Measurements from ENCODE around the gene KASH5. TPM values are rescaled to one million over a fixed set of nuclear protein-coding genes. Genes with fewer than 3 reads are reported as not detected.

Gene KASH5
- total RNA-seq, 1 experiment from 2014 or later = not detected

- no peaks in the 10 kb centered on the region for H3K79me2 ChIP-seq (ENCODE audit: low read length)
- no peak overlapping the region for H3K9ac ChIP-seq (ENCODE audit: low read length)
- no peaks in the 10 kb centered on the region for H4K20me1 ChIP-seq (ENCODE audit: low read length)
- TF ChIP-seq EZH2 (IDR thresholded peaks at IDR 0.05; ENCODE audit: low read length, unreplicated experiment) (no peak), EZH2phosphoT487 (IDR thresholded peaks at IDR 0.05; ENCODE audit: borderline replicate concordance, low read length) (no peak), CTCF (conservative IDR thresholded peaks at IDR 0.05; ENCODE audit: low read depth, low read length) (no peak; the same call in 1 of the 2 replicates)
- no TSS peak for BruUV-seq (replicated peaks)
- intact Hi-C loops (cut with micrococcal nuclease) = no loop called here
- DNase-seq = no peak
- H3K27ac ChIP-seq (ENCODE audit: low read length) = no peak overlapping the region
- no peak overlapping the region for H2AFZ ChIP-seq (ENCODE audit: low read length)
- H3K4me3 ChIP-seq (ENCODE audit: low read length) = no peak overlapping the region
- no peak overlapping the region for H3K4me2 ChIP-seq (ENCODE audit: low read length)
- no peaks in the 10 kb centered on the region for H3K4me1 ChIP-seq (ENCODE audit: insufficient read depth, low read length)
- ATAC-seq = no peak
- no peaks in the 10 kb centered on the region for H3K9me2 ChIP-seq (replicated peaks; ENCODE audit: low read length)
- no peaks in the 10 kb centered on the region for H3F3A ChIP-seq (ENCODE audit: low read length, unreplicated experiment)
- H3K9me3 ChIP-seq (ENCODE audit: low read length) = no peaks in the 10 kb centered on the region
- peaks cover 99% of the 10 kb centered on the region for H3K27me3 ChIP-seq (ENCODE audit: low read length)
- H3K36me3 ChIP-seq (ENCODE audit: low read depth, low read length) = no peaks in the 10 kb centered on the region
- ChIA-PET POLR2A (ENCODE audit: unreplicated experiment) (no interaction called here), CTCF (no interaction called here)
Observed at GRCh38 chr19:49422407-49423070, 34.5 kb downstream of the KASH5 start.

GRCh38 chr19:49423071-49423984 is 35.3 kb downstream of the KASH5 start, which contains the start of gene PTH2:
PTH2 (minus strand) TSS chr19:49423441; CDS start chr19:49423339, 102 bp downstream.
- TF ChIP-seq EZH2phosphoT487 (IDR thresholded peaks at IDR 0.05; ENCODE audit: borderline replicate concordance, low read length) = peak; percentile 50; the same call in 1 of the 2 replicates
- TF ChIP-seq EZH2 (IDR thresholded peaks at IDR 0.05; ENCODE audit: low read length, unreplicated experiment) = peak; percentile 94
- no peak for TF ChIP-seq CTCF (conservative IDR thresholded peaks at IDR 0.05; ENCODE audit: low read depth, low read length)
- Histone ChIP-seq H3K79me2 (ENCODE audit: low read length) (no peaks in the 10 kb centered on the region), H3K4me2 (ENCODE audit: low read length) (no peak within 1 kb of the TSS), H3K9ac (ENCODE audit: low read length) (no peak within 1 kb of the TSS), H3K27ac (ENCODE audit: low read length) (no peak within 1 kb of the TSS), H3K4me3 (ENCODE audit: low read length) (no peak within 1 kb of the TSS), H4K20me1 (ENCODE audit: low read length) (no peaks in the 10 kb centered on the region), H2AFZ (ENCODE audit: low read length) (no peak within 1 kb of the TSS), H3F3A (ENCODE audit: low read length, unreplicated experiment) (no peaks in the 10 kb centered on the region), H3K27me3 (ENCODE audit: low read length) (peaks cover 99% of the 10 kb centered on the region), H3K9me3 (ENCODE audit: low read length) (no peaks in the 10 kb centered on the region), H3K9me2 (replicated peaks; ENCODE audit: low read length) (no peaks in the 10 kb centered on the region), H3K4me1 (ENCODE audit: insufficient read depth, low read length) (0 out of 2 replicates have a peak, but pooled peaks cover 6% of the 10 kb centered on the region), H3K36me3 (ENCODE audit: low read depth, low read length) (no peaks in the 10 kb centered on the region)
- ATAC-seq (no peak), DNase-seq (no peak)
- ChIA-PET CTCF (no interaction called here), POLR2A (ENCODE audit: unreplicated experiment) (no interaction called here)
- intact Hi-C loops (cut with micrococcal nuclease) = no loop called here
- no TSS peak for BruUV-seq (replicated peaks)

All from PC-3 (cell line).